Mucosa of descending colon (tissue), 3 donors: ENCODE data around the gene CD320. TPM values are rescaled to one million over a fixed set of nuclear protein-coding genes. Genes with fewer than 3 reads are reported as not detected.

Experiments
- ATAC-seq: fragments of 200-7000 bp; cut with Tn5 transposase; one replicate; pipeline ENCODE4 v1.9.1; 2020; ENCODE audit warnings: mild to moderate bottlenecking, moderate library complexity
- DNase-seq, 3 donors: peaks; one replicate each; pipeline ENCODE4 v3.0.0-alpha.2; 2020
- H3K36me3 ChIP-seq: fragments of 200-600 bp; one replicate; pipeline ENCODE4 v1.8.0; 2021; ENCODE audit warnings: low read depth, mild to moderate bottlenecking
- H3K4me1 ChIP-seq: fragments of 200-600 bp; one replicate; pipeline ENCODE4 v1.8.0; 2021; ENCODE audit warnings: low read depth, mild to moderate bottlenecking
- H3K4me3 ChIP-seq: fragments of 200-600 bp; one replicate; pipeline ENCODE4 v1.8.0; 2021; ENCODE audit warnings: mild to moderate bottlenecking
- H3K9me3 ChIP-seq: fragments of 200-600 bp; one replicate; pipeline ENCODE4 v1.8.0; 2021; ENCODE audit warnings: mild to moderate bottlenecking
- CTCF ChIP-seq: fragments of 200-600 bp; IDR thresholded peaks from one replicate; pipeline ENCODE4 v1.8.0; 2022; ENCODE audit warnings: antibody characterized with exemption, mild to moderate bottlenecking
- intact Hi-C, 2 donors: fragments of 100-400 bp; cut with DNase I in 1 of 2; cut with micrococcal nuclease in 1 of 2; formaldehyde crosslinking; loops; one replicate each; pipeline versions ENCODE4 v1.11.0 to v1.11.1; 2022; cut with DNase I, micrococcal nuclease
- total RNA-seq, 3 donors: library from RNA; stranded (reverse); fragmentation: NEBNext Ultra II Directional in 2 of 3; extraction: Animal tissue kit (Norgen Biotek cat#: 25700) in 2 of 3; gene quantifications; one replicate each; pipeline versions ENCODE4 v1.2.1 to v1.2.4, GENCODE V29; 2021 to 2023
- donor health status: DM: no; HTN: no; CAD: no; lungs with moderate emphysema.
- donor health status: DM: no; HTN: no; CAD: no.
- donor health status: DM: no; HTN: yes; CAD: no.

Gene CD320
- total RNA-seq, 3 donors from 2014 or later = 33.2 to 45.8 (median 41.7) TPM

DNA sequence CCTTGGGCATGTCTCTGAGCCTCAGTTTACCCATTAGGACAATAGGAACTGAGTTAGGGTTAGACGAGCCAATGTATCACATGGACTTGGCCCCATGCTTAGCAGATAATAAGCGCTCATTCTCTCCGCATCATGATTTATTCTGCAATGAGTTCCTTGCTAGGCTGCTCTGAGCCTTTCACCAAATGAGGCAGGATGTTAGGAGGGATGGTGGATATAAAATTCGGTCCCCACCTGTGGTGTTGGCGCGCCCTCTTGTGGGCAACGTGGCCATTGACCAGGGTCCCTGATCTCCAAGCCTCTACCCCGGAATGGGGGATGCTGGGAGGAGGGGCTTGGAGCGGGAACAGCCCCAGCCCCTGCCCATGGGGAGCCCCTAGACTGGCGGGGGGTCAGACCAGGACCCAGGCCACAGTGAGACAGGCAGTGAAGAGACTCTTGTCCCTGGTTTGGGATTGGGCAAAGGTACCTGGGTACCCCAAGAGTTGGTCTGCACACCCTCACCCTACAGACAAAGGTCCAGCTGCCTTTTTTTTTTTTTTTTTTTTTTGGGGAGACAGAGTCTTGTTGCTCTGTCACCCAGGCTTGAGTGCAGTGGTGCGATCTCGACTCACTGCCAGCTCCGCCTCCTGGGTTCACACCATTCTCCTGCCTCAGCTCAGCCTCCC, 55.1 kb downstream of the CD320 start:
- Histone ChIP-seq H3K4me1 (no peaks in the 10 kb centered on the region), H3K4me3 (no peak overlapping the region), H3K36me3 (no peaks in the 10 kb centered on the region), H3K9me3 (no peaks in the 10 kb centered on the region)
- DNase-seq (peak; percentile 78 to 88 (median 87)), ATAC-seq (peak; percentile 91)
- TF ChIP-seq CTCF = peak; percentile 78
- intact Hi-C loops = loop anchor here (5.0 to 10.0 kb wide), 2 partner anchors 96 to 308 kb away; partner anchors contain the start of gene TIMM44 (in 2 of the 2)

Other genes starting within 250 kb of the CD320 start
- under 1 TPM in 1 of 3 donors, not detected in 2; 0.35 TPM for gene FBN3, start 158.8 kb downstream of the CD320 start, total RNA-seq
- 10 to 100 TPM in 1 of 3 donors, 1 to 10 TPM in 2; 3.1 to 37.1 (median 4.2) TPM for gene CERS4, start 99.0 kb downstream of the CD320 start, total RNA-seq
- 10 to 100 TPM; 35.3 to 65.9 (median 35.5) TPM for gene NDUFA7, start 13.0 kb upstream of the CD320 start, total RNA-seq
- 1,000 to 10,000 TPM; 1,101 to 1,558 (median 1,449) TPM for gene RPS28, start 13.1 kb upstream of the CD320 start, total RNA-seq
- gene KANK3, start 34.9 kb upstream of the CD320 start, total RNA-seq = 10 to 100 TPM in 1 of 3 donors, 1 to 10 TPM in 2; 2.0 to 10.1 (median 3.3) TPM
- 1 to 10 TPM; 2.8 to 9.5 (median 2.9) TPM for gene ANGPTL4, start 55.8 kb upstream of the CD320 start, total RNA-seq
- gene RAB11B, start 82.0 kb upstream of the CD320 start, total RNA-seq = 100 to 1,000 TPM; 100 to 131 (median 103) TPM
- 10 to 100 TPM; 27.2 to 62.0 (median 33.8) TPM for gene MARCHF2, start 104.9 kb upstream of the CD320 start, total RNA-seq
- 100 to 1,000 TPM; 116 to 181 (median 149) TPM for gene HNRNPM, start 136.6 kb upstream of the CD320 start, total RNA-seq
- gene PRAM1, start 194.3 kb upstream of the CD320 start, total RNA-seq = 1 to 10 TPM; 1.1 to 1.5 (median 1.2) TPM
- gene ZNF414, start 205.8 kb upstream of the CD320 start, total RNA-seq = 10 to 100 TPM; 22.2 to 22.7 (median 22.3) TPM